ENCODE results near the gene TMEM169. TPM values are rescaled to one million over a fixed set of nuclear protein-coding genes. Genes with fewer than 3 reads are reported as not detected.

TMEM169 gene
- total and polyA plus RNA-seq, 2 of the 13 experiments (the other 11 are each of a cell fraction or from before 2014, with no cell fraction given) = 1.5 to 4.5 TPM

DNA sequence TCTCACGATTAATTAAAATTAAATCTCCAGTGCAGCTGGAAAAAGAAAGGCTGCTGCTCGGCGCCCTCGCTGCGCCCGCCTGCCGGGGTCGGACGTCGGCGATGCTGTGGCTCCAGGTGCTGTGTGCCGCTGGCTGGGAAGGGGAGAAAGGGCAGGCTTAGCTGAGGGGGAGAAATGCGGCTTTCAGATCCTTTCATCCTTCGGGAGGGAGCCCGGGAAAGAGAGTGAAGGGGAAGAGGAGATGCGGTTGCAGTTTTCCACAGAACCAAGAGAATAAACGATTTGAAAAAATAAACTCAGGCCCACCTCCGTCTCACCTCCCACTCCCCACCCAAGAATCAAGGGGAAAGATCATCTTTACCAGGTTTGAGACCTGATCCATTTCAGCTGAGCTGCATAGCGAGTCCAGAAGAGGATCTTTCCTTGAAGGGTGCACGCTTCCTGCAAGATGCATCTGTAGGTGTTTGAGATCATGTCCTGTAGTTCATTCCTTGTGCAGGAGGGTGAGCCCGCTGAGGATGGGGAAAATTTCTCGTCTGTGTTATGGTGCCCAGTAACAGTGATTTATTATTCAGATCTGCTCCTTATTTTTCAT, 495 bp downstream of the TMEM169 start (continued):
- TF ChIP-seq, protein P1, sequence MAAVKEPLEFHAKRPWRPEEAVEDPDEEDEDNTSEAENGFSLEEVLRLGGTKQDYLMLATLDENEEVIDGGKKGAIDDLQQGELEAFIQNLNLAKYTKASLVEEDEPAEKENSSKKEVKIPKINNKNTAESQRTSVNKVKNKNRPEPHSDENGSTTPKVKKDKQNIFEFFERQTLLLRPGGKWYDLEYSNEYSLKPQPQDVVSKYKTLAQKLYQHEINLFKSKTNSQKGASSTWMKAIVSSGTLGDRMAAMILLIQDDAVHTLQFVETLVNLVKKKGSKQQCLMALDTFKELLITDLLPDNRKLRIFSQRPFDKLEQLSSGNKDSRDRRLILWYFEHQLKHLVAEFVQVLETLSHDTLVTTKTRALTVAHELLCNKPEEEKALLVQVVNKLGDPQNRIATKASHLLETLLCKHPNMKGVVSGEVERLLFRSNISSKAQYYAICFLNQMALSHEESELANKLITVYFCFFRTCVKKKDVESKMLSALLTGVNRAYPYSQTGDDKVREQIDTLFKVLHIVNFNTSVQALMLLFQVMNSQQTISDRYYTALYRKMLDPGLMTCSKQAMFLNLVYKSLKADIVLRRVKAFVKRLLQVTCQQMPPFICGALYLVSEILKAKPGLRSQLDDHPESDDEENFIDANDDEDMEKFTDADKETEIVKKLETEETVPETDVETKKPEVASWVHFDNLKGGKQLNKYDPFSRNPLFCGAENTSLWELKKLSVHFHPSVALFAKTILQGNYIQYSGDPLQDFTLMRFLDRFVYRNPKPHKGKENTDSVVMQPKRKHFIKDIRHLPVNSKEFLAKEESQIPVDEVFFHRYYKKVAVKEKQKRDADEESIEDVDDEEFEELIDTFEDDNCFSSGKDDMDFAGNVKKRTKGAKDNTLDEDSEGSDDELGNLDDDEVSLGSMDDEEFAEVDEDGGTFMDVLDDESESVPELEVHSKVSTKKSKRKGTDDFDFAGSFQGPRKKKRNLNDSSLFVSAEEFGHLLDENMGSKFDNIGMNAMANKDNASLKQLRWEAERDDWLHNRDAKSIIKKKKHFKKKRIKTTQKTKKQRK (IDR thresholded peaks at IDR 0.05; ENCODE audit: low read length) = no peak
- TF ChIP-seq MED13 (CRISPR knock-in tag; IDR thresholded peaks at IDR 0.05) (no peak), ZBTB7B (CRISPR knock-in tag; IDR thresholded peaks at IDR 0.05) (no peak), ATF6 (CRISPR knock-in tag; conservative IDR thresholded peaks at IDR 0.05) (no peak), NR3C1 (CRISPR knock-in tag; IDR thresholded peaks at IDR 0.05) (no peak), GFI1 (CRISPR knock-in tag; IDR thresholded peaks at IDR 0.05; ENCODE audit: borderline replicate concordance) (peak; percentile 3; the same call in 1 of the 2 replicates), NCOA2 (CRISPR knock-in tag; IDR thresholded peaks at IDR 0.05) (no peak), ZNF619 (CRISPR knock-in tag; IDR thresholded peaks at IDR 0.05) (0 out of 2 replicates have a peak, but pooled peaks have one; percentile 68), CHD4 (IDR thresholded peaks at IDR 0.05; ENCODE audit: borderline replicate concordance, low read length) (no peak), ARHGAP35 (CRISPR knock-in tag; IDR thresholded peaks at IDR 0.05; ENCODE audit: borderline replicate concordance) (no peak), ZNF589 (CRISPR knock-in tag; conservative IDR thresholded peaks at IDR 0.05) (no peak), PAF1 (CRISPR knock-in tag; IDR thresholded peaks at IDR 0.05) (no peak), ZNF17 (CRISPR knock-in tag; IDR thresholded peaks at IDR 0.05) (0 out of 2 replicates have a peak, but pooled peaks have one; percentile 12), ATF3 (CRISPR knock-in tag; IDR thresholded peaks at IDR 0.05) (no peak), AHR (CRISPR knock-in tag; IDR thresholded peaks at IDR 0.05) (no peak), ZNF761 (CRISPR knock-in tag; conservative IDR thresholded peaks at IDR 0.05) (0 out of 2 replicates have a peak, but pooled peaks have one; percentile 7), ZBTB7A (CRISPR knock-in tag; IDR thresholded peaks at IDR 0.05) (no peak), KMT2A (CRISPR knock-in tag; IDR thresholded peaks at IDR 0.05) (no peak), ZNF121 (CRISPR knock-in tag; IDR thresholded peaks at IDR 0.05) (no peak), ZNF776 (CRISPR knock-in tag; IDR thresholded peaks at IDR 0.05) (no peak)
- TF ChIP-seq, protein P2, sequence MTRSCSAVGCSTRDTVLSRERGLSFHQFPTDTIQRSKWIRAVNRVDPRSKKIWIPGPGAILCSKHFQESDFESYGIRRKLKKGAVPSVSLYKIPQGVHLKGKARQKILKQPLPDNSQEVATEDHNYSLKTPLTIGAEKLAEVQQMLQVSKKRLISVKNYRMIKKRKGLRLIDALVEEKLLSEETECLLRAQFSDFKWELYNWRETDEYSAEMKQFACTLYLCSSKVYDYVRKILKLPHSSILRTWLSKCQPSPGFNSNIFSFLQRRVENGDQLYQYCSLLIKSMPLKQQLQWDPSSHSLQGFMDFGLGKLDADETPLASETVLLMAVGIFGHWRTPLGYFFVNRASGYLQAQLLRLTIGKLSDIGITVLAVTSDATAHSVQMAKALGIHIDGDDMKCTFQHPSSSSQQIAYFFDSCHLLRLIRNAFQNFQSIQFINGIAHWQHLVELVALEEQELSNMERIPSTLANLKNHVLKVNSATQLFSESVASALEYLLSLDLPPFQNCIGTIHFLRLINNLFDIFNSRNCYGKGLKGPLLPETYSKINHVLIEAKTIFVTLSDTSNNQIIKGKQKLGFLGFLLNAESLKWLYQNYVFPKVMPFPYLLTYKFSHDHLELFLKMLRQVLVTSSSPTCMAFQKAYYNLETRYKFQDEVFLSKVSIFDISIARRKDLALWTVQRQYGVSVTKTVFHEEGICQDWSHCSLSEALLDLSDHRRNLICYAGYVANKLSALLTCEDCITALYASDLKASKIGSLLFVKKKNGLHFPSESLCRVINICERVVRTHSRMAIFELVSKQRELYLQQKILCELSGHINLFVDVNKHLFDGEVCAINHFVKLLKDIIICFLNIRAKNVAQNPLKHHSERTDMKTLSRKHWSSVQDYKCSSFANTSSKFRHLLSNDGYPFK (CRISPR knock-in tag; IDR thresholded peaks at IDR 0.05; ENCODE audit: borderline replicate concordance) = 0 out of 2 replicates have a peak, but pooled peaks have one; percentile 1
- TF ChIP-seq, protein P3, sequence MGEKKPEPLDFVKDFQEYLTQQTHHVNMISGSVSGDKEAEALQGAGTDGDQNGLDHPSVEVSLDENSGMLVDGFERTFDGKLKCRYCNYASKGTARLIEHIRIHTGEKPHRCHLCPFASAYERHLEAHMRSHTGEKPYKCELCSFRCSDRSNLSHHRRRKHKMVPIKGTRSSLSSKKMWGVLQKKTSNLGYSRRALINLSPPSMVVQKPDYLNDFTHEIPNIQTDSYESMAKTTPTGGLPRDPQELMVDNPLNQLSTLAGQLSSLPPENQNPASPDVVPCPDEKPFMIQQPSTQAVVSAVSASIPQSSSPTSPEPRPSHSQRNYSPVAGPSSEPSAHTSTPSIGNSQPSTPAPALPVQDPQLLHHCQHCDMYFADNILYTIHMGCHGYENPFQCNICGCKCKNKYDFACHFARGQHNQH (CRISPR knock-in tag; IDR thresholded peaks at IDR 0.05) = no peak
